Renal cortical epithelial cell (primary cell): ENCODE results near the gene DAP. TPM values are rescaled to one million over a fixed set of nuclear protein-coding genes. Genes with fewer than 3 reads are reported as not detected.

Experiments used
- DNase-seq: peaks from one replicate; pipeline ENCODE4 v3.0.0-alpha.2; 2011; ENCODE audit warnings: low read depth
- total RNA-seq: library from RNA; depleted of rRNA; stranded (reverse); fragments of >200 nt; gene quantifications from 2 replicates; pipeline ENCODE4 v1.2.3, GENCODE V29; 2014

DAP gene
- total RNA-seq, 1 donor from 2014 or later = 88.9 TPM

GRCh38 chr5:10672146-10673016 lies 88.7 kb downstream of the DAP start:
- no peak for DNase-seq

- DNase-seq = no peak
These were observed 89.7 kb downstream of the DAP start for GRCh38 chr5:10671041-10672008.

- no peak for DNase-seq
These were observed 91.1 kb downstream of the DAP start for GRCh38 chr5:10669983-10670382.

- DNase-seq = peak; percentile 43
These were observed 92.3 kb downstream of the DAP start for GRCh38 chr5:10668697-10669096.

GRCh38 chr5:10667431-10668057 lies 93.5 kb downstream of the DAP start:
- DNase-seq = no peak

GRCh38 chr5:10666531-10667299 lies 94.3 kb downstream of the DAP start:
- no peak for DNase-seq

GRCh38 chr5:10665799-10666198 lies 95.2 kb downstream of the DAP start:
- no peak for DNase-seq

GRCh38 chr5:10664180-10664769 lies 96.8 kb downstream of the DAP start:
- DNase-seq = peak; percentile 7

- DNase-seq = peak; percentile 59
These were observed 97.4 kb downstream of the DAP start for GRCh38 chr5:10663489-10664179.

GRCh38 chr5:10662661-10663488 lies 98.2 kb downstream of the DAP start:
- DNase-seq = no peak

- DNase-seq = no peak
These were observed 99.0 kb downstream of the DAP start for GRCh38 chr5:10662083-10662482.

GRCh38 chr5:10661401-10661800 lies 99.6 kb downstream of the DAP start:
- DNase-seq = no peak

- DNase-seq = no peak
These were observed 100.2 kb downstream of the DAP start for GRCh38 chr5:10660720-10661387.

- DNase-seq = no peak
These were observed 100.9 kb downstream of the DAP start for GRCh38 chr5:10660135-10660534.

- no peak for DNase-seq
These were observed 102.8 kb downstream of the DAP start for GRCh38 chr5:10658265-10658664.

- DNase-seq = peak; percentile 61
These were observed 104.8 kb downstream of the DAP start for GRCh38 chr5:10655972-10656830.

- peak; percentile 58 for DNase-seq
These were observed 105.7 kb downstream of the DAP start for GRCh38 chr5:10655161-10655971.
